HS-27A (cell line): Measurements from ENCODE around the gene DNMT3A.

Source experiments
- DNase-seq: peaks from one replicate; pipeline ENCODE4 v3.0.0-alpha.2; 2012; ENCODE audit warnings: low read depth, missing footprints

Gene DNMT3A

GRCh38 chr2:25304826-25305596 lies 36.7 kb downstream of the DNMT3A start:
- no peak for DNase-seq

GRCh38 chr2:25304321-25304720 lies 37.4 kb downstream of the DNMT3A start:
- DNase-seq: no peak

GRCh38 chr2:25303633-25304236 lies 38.0 kb downstream of the DNMT3A start:
- DNase-seq: no peak

- no peak for DNase-seq
These were observed 38.9 kb downstream of the DNMT3A start for GRCh38 chr2:25302758-25303375.

- peak; percentile 24 for DNase-seq
These were observed 40.0 kb downstream of the DNMT3A start for GRCh38 chr2:25301453-25302352.

- DNase-seq: no peak
These were observed 41.7 kb downstream of the DNMT3A start for GRCh38 chr2:25300001-25300400.

- no peak for DNase-seq
These were observed 42.8 kb downstream of the DNMT3A start for GRCh38 chr2:25298776-25299431.

- DNase-seq: no peak
These were observed 44.0 kb downstream of the DNMT3A start for GRCh38 chr2:25297738-25298137.

- DNase-seq: no peak
These were observed 46.1 kb downstream of the DNMT3A start for GRCh38 chr2:25295621-25296020.

- DNase-seq: no peak
These were observed 46.9 kb downstream of the DNMT3A start for GRCh38 chr2:25294573-25295462.

GRCh38 chr2:25293958-25294562 lies 47.7 kb downstream of the DNMT3A start:
- DNase-seq: no peak

- no peak for DNase-seq
These were observed 48.6 kb downstream of the DNMT3A start for GRCh38 chr2:25293145-25293544.

- DNase-seq: no peak
These were observed 49.3 kb downstream of the DNMT3A start for GRCh38 chr2:25292408-25292807.

- no peak for DNase-seq
These were observed 50.8 kb downstream of the DNMT3A start for GRCh38 chr2:25290811-25291495.

- DNase-seq: no peak
These were observed 54.8 kb downstream of the DNMT3A start for GRCh38 chr2:25286723-25287483.

GRCh38 chr2:25286025-25286400 lies 55.7 kb downstream of the DNMT3A start:
- no peak for DNase-seq

GRCh38 chr2:25285265-25286024 lies 56.3 kb downstream of the DNMT3A start:
- no peak for DNase-seq

GRCh38 chr2:25284756-25285155 lies 57.0 kb downstream of the DNMT3A start:
- DNase-seq: no peak
